ENCODE data around the gene TCP10L.
A peak's percentile ranks its signal among the peaks of the same experiment; 100 is the strongest.
"Not testable (repeated sequence)": the region's sequence is repeated elsewhere in the genome, so short reads cannot be mapped to it uniquely, and the experiment has no call there.

Gene TCP10L, protein sequence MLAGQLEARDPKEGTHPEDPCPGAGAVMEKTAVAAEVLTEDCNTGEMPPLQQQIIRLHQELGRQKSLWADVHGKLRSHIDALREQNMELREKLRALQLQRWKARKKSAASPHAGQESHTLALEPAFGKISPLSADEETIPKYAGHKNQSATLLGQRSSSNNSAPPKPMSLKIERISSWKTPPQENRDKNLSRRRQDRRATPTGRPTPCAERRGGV

DNA sequence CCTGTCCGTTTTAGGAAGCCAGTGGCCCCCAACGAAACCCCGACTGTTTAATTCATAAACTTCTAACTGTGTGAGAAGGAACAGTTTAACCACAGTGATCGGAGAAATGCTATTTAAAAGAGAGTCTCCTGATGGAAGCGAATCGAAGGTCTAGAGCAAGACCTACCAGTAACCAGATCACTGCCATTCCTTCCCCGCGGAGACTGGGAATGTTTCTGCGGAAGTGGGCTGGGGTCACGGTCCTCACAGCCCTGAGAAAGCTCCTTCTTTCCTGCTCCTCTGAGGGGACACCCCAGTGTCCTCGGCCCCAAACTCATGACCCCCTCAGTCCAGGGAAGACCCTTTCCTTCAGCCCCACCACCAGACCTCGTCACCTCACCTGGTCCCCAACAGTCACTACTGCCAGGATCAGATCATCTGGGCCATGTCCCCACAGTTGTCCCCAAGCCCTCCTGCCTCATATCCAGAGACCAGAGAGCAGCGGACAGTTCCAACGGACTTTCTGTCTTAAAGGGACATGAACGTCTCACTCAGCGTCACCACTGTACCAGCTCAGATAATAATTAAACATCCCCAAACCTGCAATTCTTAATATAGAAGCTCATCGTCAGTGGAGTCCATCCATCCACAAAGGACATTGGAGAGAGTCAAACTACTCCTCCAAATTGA is at the start of gene TCP10L:
Gene TCP10L (minus strand): TSS at position 482 of the 669 bp plus-strand sequence. CDS start 1,219 bp downstream, outside the sequence.
- TF ChIP-seq, protein P1, sequence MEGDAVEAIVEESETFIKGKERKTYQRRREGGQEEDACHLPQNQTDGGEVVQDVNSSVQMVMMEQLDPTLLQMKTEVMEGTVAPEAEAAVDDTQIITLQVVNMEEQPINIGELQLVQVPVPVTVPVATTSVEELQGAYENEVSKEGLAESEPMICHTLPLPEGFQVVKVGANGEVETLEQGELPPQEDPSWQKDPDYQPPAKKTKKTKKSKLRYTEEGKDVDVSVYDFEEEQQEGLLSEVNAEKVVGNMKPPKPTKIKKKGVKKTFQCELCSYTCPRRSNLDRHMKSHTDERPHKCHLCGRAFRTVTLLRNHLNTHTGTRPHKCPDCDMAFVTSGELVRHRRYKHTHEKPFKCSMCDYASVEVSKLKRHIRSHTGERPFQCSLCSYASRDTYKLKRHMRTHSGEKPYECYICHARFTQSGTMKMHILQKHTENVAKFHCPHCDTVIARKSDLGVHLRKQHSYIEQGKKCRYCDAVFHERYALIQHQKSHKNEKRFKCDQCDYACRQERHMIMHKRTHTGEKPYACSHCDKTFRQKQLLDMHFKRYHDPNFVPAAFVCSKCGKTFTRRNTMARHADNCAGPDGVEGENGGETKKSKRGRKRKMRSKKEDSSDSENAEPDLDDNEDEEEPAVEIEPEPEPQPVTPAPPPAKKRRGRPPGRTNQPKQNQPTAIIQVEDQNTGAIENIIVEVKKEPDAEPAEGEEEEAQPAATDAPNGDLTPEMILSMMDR (conservative IDR thresholded peaks at IDR 0.05; ENCODE audit: low read depth, low read length): no peak
- no peak for DNase-seq (ENCODE audit: low read depth)
- H3K4me3 ChIP-seq (ENCODE audit: low read depth, low read length): no peak within 1 kb of the TSS

DNA sequence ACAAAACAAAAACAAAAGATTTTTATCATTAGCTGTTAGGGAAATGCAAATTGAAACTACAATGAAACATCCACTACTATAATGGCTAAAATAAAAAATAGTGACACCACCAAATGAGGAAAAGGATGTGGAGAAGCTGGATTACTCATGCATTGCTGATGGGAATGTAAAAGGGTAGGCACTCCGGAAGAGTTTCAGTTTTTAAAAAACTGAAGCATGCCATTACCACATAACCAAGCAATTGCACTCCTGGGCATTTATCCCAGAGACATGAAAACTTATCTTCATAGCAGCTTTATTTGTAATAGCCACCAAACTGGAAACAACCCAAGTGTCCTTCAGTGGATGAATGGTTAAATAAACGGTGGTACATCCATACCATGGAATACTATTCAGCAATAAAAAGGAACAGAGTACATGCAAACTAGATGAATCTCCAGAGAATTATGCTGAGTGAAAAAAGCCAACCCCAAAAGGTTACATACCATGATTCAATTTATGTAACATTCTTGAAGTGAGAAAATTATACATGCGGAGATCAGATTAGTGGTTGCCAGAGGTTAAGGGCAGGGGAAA is 41.4 kb upstream of the TCP10L start:
- TF ChIP-seq, protein P1 (conservative IDR thresholded peaks at IDR 0.05; ENCODE audit: low read depth, low read length): no peak
- peak; percentile 15 for DNase-seq (ENCODE audit: low read depth)
- H3K4me3 ChIP-seq (ENCODE audit: low read depth, low read length): no peak overlapping the region

DNA sequence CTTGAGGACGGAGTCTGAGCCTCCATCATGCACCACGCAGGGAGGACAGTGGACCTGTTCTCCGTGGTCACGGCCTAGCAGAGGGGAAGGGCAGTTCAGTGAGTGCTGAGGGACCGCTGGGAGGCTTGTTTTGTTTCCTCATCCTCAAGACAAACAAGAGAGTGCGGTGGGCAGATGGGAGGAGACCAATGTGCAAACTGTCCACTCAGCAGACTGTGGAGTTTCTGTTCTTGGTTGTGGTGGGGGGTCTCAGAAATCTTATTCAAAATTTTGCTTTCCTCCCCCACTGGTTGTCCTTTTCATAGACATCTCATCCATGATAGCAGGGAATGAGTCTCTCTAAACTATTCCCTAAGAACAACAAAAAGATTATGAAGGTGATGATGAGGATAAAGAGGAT is 32.9 kb upstream of the TCP10L start:
- not testable (repeated sequence) for DNase-seq (ENCODE audit: low read depth); H3K4me3 ChIP-seq (ENCODE audit: low read depth, low read length)

DNA sequence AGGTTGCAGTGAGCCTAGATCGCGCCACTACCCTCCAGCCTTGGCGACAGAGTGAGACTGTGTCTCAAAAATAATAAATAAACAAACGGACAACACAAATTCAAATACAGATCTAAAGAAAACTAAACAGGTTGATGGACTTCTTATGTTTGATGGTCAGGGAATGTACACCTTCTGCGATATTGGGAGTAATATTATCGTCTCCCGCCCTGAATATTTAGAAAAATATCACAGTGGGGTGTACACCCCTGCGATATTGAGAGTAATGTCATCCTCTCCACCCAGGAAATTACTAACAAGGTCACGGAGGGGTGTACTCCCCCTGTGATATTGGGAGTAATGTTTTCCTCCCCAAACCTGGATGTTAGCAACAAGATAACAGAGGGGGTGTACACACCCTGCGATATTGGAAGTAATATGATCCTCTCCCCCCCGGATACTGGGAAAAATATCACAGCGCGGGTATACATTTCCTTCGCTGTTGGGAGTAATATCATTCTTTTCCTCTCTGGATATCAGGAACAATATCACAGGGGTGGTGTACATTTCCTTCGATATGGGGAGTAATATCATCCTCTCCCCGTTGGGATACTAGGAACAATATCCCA is 28.2 kb upstream of the TCP10L start:
- TF ChIP-seq, protein P1 (conservative IDR thresholded peaks at IDR 0.05; ENCODE audit: low read depth, low read length): no peak
- H3K4me3 ChIP-seq (ENCODE audit: low read depth, low read length): peak overlapping the region; percentile 95
- no peak for DNase-seq (ENCODE audit: low read depth)

DNA sequence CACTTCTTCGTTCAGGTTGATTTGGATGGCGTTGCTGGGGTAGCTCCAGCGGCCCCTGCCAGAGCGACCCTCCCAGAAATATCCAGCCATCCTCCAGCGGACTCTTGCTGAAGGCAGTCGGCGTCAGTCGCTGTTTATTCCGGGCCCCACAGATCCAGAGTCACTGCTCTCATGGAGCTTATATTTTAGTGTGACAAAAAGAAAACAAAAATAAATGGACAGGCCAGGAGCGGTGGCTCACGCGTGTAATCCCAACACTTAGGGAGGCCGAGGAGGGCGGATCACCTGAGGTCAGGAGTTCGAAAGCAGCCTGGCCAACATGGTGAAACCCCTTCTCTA is 27.6 kb upstream of the TCP10L start:
- no peak for DNase-seq (ENCODE audit: low read depth)
- TF ChIP-seq, protein P1 (conservative IDR thresholded peaks at IDR 0.05; ENCODE audit: low read depth, low read length): no peak

DNA sequence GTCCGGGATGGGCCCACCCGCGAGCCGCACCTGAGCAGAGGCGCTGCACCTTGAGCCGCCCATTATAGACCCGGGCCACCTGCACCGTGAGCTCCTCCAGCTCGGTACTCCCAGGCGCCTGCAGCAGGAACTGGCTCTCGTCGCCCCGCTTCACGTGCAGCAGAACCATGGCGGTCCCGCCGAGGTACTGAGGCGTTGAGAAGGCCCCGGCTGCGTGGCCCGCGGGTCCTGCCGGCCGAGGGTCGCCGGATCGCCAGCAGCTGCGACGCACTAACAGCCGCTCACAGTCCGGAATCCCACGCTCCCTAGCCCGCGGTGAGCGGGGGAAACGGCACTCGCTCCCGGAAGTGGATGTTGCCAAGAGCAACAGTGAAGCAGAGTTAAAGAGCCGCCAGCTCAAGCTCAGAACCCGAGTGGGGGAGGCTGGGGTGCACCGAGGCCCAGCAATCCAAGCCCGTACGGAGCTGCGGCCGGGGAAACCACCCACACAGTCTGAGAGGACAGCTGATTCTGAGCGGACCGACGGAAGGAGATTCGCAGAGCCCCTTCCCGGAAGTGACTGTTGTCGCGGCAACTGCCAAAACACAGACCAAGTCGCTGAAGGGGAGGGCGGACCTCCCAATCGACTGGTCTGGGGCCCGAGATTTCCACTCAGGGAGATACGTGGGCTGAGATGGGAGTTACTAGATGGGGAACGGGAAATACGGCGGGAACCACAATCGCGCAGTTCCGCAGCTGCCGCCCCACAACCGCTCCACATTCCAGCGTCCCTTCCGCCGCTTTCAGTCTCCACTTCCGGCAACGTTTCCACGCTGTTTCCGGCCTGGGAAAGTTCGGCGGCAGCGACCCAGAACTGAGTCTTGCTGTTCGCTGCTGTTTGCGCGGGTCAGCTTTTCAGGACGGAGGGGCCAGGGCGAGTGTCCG is 27.0 kb upstream of the TCP10L start, which contains the start of gene CFAP298:
Gene CFAP298 (minus strand): TSS at position 303 of the 924 bp plus-strand sequence. CDS start 134 bp downstream, at position 169.
- TF ChIP-seq, protein P1 (conservative IDR thresholded peaks at IDR 0.05; ENCODE audit: low read depth, low read length): no peak
- peak; percentile 97 for DNase-seq (ENCODE audit: low read depth)
- H3K4me3 ChIP-seq (ENCODE audit: low read depth, low read length): peak within 1 kb of the TSS; percentile 95

More for the DNA sequence above, 27.6 kb upstream of the TCP10L start:
- H3K4me3 ChIP-seq (ENCODE audit: low read depth, low read length): peak overlapping the region; percentile 95
